ENCODE data around the gene PARP14.
"Not testable (repeated sequence)": the region's sequence is repeated elsewhere in the genome, so short reads cannot be mapped to it uniquely, and the experiment has no call there.

DNA sequence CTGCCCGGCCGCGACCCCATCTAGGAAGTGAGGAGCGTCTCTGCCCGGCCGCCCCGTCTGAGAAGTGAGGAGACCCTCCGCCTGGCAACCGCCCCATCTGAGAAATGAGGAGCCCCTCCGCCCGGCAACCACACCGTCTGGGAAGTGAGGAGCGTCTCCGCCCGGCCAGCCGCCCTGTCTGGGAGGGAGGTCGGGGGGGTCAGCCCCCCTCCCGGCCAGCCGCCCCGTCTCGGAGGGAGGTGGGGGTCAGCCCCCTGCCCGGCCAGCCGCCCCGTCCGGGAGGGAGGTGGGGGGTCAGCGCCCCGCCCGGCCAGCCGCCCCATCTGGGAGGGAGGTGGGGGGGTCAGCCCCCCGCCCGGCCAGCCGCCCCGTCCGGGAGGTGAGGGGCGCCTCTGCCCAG, 66.7 kb downstream of the PARP14 start:
- TF ChIP-seq POLR2A, SPI1 (IDR thresholded peaks at IDR 0.05; ENCODE audit: low read depth, low read length): not testable (repeated sequence)

Measured in GM12891 (cell line).